Measurements from ENCODE around the gene MGARP. TPM values are rescaled to one million over a fixed set of nuclear protein-coding genes. Genes with fewer than 3 reads are reported as not detected.

MGARP gene
- total RNA-seq, 1 experiment from 2014 or later: not detected

DNA sequence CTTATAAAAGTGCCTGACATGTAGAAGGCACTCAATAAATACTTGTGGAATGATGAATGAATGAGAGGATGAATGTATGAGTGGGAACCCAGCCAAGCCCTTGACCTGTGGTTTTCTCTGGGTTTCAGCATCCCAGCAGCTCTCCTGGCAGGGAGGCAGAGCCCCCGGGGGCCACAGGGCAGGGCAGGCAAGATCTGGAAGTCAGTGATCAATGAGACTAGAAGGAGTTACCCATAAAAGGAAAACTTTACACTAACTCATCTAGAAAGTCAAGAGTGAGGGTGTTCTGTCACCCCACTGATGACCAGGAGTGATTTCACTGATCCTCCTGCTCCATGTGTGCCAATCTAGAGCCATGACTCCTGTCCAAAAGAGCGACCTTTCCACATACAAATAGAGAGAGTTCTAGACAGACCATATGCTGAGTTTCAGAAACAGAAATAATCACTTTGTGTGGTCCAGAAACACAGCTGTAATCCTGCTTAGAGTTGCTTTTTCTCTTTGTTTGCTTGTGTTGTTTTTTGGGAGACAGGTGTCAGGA is 37.4 kb downstream of the MGARP start:
- Mint-ChIP-seq H3K36me3 (ENCODE audit: insufficient read depth, unreplicated experiment) (no peaks in the 10 kb centered on the region), H3K27me3 (ENCODE audit: unreplicated experiment) (no peaks in the 10 kb centered on the region), H3K27ac (ENCODE audit: unreplicated experiment) (no peak overlapping the region), H3K4me1 (ENCODE audit: low read depth, unreplicated experiment) (peaks cover 15% of the 10 kb centered on the region), H3K9me3 (ENCODE audit: low read depth, unreplicated experiment) (no peaks in the 10 kb centered on the region), H3K4me3 (ENCODE audit: low read depth, unreplicated experiment) (no peak overlapping the region)
- intact Hi-C loops (cut with micrococcal nuclease; ENCODE audit: unreplicated experiment): no loop called here
- DNase-seq: no peak
- CTCF ChIA-PET: no interaction called here
- TF ChIP-seq, protein P1, sequence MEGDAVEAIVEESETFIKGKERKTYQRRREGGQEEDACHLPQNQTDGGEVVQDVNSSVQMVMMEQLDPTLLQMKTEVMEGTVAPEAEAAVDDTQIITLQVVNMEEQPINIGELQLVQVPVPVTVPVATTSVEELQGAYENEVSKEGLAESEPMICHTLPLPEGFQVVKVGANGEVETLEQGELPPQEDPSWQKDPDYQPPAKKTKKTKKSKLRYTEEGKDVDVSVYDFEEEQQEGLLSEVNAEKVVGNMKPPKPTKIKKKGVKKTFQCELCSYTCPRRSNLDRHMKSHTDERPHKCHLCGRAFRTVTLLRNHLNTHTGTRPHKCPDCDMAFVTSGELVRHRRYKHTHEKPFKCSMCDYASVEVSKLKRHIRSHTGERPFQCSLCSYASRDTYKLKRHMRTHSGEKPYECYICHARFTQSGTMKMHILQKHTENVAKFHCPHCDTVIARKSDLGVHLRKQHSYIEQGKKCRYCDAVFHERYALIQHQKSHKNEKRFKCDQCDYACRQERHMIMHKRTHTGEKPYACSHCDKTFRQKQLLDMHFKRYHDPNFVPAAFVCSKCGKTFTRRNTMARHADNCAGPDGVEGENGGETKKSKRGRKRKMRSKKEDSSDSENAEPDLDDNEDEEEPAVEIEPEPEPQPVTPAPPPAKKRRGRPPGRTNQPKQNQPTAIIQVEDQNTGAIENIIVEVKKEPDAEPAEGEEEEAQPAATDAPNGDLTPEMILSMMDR (IDR thresholded peaks at IDR 0.05; ENCODE audit: unreplicated experiment): no peak
- BruUV-seq (replicated peaks): no TSS peak

DNA sequence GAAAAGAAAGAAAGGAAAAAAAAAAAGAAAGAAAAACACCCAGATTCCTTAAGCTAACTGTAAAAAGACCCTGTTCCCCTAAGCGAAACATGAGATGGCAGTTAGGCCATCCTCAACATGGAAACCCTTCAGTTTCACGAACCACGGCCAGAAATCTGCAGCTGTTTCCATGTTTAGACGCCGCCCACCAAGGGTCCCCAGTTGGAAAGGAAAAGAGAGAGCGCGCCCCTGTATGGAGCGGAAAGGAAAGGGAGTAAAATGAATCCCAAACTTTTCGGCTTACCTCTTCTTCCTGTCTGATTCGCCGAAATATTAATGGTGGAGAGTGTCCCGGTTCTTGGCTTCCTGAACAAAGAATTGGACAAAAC is 38.3 kb downstream of the MGARP start:
- Mint-ChIP-seq H3K4me1 (ENCODE audit: low read depth, unreplicated experiment) (peaks cover 15% of the 10 kb centered on the region), H3K9me3 (ENCODE audit: low read depth, unreplicated experiment) (no peaks in the 10 kb centered on the region), H3K4me3 (ENCODE audit: low read depth, unreplicated experiment) (no peak overlapping the region), H3K27ac (ENCODE audit: unreplicated experiment) (no peak overlapping the region), H3K36me3 (ENCODE audit: insufficient read depth, unreplicated experiment) (no peaks in the 10 kb centered on the region), H3K27me3 (ENCODE audit: unreplicated experiment) (no peaks in the 10 kb centered on the region)
- DNase-seq: no peak
- CTCF ChIA-PET: no interaction called here
- intact Hi-C loops (cut with micrococcal nuclease; ENCODE audit: unreplicated experiment): no loop called here
- TF ChIP-seq, protein P1 (IDR thresholded peaks at IDR 0.05; ENCODE audit: unreplicated experiment): no peak
- BruUV-seq (replicated peaks): no TSS peak

DNA sequence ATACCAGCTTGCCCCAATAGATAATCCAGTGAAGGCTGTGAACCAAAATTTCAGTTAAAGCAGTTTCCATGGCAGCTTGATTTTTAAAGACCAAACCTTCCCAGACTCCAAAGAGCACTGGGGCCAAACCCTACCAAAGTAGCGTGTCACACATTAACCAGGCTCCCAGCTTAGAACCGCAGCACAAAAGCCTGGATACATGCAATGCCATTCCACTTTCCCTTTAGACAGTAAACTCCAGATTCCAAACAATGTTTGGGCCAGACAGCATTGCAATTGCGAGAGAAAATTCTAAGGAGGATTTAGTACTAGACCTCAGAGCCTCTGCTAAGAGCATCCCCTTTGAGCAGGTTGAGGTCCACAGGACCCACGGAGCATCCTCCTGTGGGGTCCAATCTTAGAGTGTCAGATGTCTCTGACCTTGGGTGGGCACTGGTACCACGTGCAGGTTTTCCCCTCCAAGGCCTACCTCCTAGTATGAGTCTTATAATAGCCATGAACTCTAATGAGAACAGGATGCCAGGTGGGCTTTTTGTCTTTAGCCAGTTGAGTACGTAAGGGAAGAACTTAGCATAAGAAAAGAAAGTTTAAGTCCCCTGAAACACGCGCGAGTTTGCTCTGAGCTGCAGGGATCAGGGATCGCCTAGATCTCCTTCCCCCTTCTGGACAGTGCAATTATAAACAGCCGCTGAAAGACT is 38.8 kb downstream of the MGARP start:
- no peaks in the 10 kb centered on the region for H3K36me3 Mint-ChIP-seq (ENCODE audit: insufficient read depth, unreplicated experiment)
- no peaks in the 10 kb centered on the region for H3K9me3 Mint-ChIP-seq (ENCODE audit: low read depth, unreplicated experiment)
- BruUV-seq (replicated peaks): no TSS peak
- CTCF ChIA-PET: no interaction called here
- H3K4me3 Mint-ChIP-seq (ENCODE audit: low read depth, unreplicated experiment): no peak overlapping the region
- TF ChIP-seq, protein P1 (IDR thresholded peaks at IDR 0.05; ENCODE audit: unreplicated experiment): no peak
- peaks cover 15% of the 10 kb centered on the region for H3K4me1 Mint-ChIP-seq (ENCODE audit: low read depth, unreplicated experiment)
- no peak for DNase-seq
- H3K27me3 Mint-ChIP-seq (ENCODE audit: unreplicated experiment): no peaks in the 10 kb centered on the region
- no peak overlapping the region for H3K27ac Mint-ChIP-seq (ENCODE audit: unreplicated experiment)
- intact Hi-C loops (cut with micrococcal nuclease; ENCODE audit: unreplicated experiment): no loop called here

DNA sequence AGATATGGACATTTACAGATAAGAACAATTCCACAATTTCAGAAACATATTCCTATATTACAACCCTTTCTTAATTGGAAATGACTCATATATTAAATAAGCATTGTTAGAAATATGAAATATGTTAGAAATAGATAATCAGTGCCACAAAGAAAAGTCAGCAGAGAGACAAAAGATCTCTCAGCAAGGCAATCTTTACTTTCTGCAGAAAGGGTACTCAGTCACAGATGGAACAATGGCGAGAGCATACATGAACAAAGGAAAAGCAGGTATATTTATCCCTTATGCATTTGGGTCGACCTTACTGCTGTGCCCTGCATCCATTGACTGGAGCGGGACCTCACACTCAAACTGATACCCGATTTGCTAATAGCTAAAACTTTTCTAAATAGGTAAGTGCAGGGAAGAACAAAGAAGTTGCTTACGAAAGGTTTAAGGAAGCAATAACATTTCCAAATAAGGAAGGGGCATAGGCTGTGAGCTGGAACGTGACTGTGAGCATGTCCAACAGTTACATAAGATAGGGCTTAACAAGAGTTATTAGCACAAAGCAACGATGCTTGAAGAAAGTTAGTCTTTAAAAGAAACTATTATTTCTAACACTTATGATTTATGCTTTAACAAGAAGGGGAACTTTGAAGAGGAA is 40.8 kb downstream of the MGARP start:
- TF ChIP-seq, protein P1 (IDR thresholded peaks at IDR 0.05; ENCODE audit: unreplicated experiment): no peak
- BruUV-seq (replicated peaks): no TSS peak
- Mint-ChIP-seq H3K9me3 (ENCODE audit: low read depth, unreplicated experiment) (no peaks in the 10 kb centered on the region), H3K36me3 (ENCODE audit: insufficient read depth, unreplicated experiment) (no peaks in the 10 kb centered on the region), H3K4me3 (ENCODE audit: low read depth, unreplicated experiment) (no peak overlapping the region), H3K4me1 (ENCODE audit: low read depth, unreplicated experiment) (peaks cover 12% of the 10 kb centered on the region), H3K27me3 (ENCODE audit: unreplicated experiment) (no peaks in the 10 kb centered on the region), H3K27ac (ENCODE audit: unreplicated experiment) (no peak overlapping the region)
- CTCF ChIA-PET: no interaction called here
- no peak for DNase-seq
- intact Hi-C loops (cut with micrococcal nuclease; ENCODE audit: unreplicated experiment): no loop called here

Data from Calu3 (cell line).